HG03095 (cell line): ENCODE measurements around the gene STBD1.
"Not testable (repeated sequence)": the region's sequence is repeated elsewhere in the genome, so short reads cannot be mapped to it uniquely, and the experiment has no call there.

Experiments
- ATAC-seq: cut with Tn5 transposase; IDR thresholded peaks from one replicate; pipeline ENCODE4 v1.9.1; 2021; ENCODE audit warnings: moderate library complexity; ENCODE audit not compliant: unreplicated experiment

STBD1 gene

GRCh38 chr4:76315267-76315918 is 8.9 kb downstream of the STBD1 start:
- no peak for ATAC-seq

- no peak for ATAC-seq
Measured at GRCh38 chr4:76316131-76316530, 9.6 kb downstream of the STBD1 start.

- ATAC-seq = no peak
Measured at GRCh38 chr4:76322236-76322635, 15.7 kb downstream of the STBD1 start.

- no peak for ATAC-seq
Measured at GRCh38 chr4:76325072-76325471, 18.5 kb downstream of the STBD1 start.

GRCh38 chr4:76326515-76326914 is 20.0 kb downstream of the STBD1 start:
- no peak for ATAC-seq

DNA sequence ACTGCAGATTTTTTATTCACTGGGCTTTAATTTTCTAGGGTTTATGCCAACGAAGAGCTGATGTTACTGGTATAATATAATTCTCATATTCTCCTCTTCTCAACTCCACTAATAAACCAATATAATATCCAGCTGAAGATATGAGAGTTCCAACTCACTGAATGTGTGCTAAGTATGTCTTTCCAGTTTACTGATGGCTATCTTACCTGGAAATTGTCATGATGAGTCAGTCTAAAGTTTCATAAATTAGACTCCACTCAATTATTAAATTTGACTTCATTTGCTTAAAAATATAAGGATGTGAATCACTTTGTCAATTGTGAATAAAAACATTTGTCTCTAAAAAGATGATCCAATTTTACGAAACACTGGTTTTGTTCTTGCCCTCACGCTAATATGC is 28.4 kb downstream of the STBD1 start:
- ATAC-seq = no peak

- no peak for ATAC-seq
Measured at GRCh38 chr4:76339364-76339763, 32.8 kb downstream of the STBD1 start.

GRCh38 chr4:76341063-76341462 is 34.5 kb downstream of the STBD1 start:
- ATAC-seq = no peak

DNA sequence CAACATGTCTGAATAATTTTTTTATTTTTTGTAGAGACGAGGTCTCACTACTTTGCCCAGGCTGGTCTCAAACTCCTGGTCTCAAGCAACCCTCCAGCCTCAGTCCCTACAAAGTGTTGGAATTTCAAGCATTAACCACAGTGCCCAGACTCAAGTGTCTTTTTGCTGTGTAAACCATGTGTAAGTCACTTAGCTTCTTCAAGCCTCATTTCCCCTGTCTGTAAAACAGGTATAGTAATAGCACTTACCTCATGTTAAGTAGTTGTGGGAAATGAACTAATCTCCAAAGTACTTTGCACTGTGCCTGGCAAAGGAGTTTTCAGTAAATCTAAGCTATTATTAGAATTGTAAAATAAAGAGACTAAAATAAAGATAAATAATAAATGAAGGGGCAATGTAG is 35.7 kb downstream of the STBD1 start:
- ATAC-seq = no peak

DNA sequence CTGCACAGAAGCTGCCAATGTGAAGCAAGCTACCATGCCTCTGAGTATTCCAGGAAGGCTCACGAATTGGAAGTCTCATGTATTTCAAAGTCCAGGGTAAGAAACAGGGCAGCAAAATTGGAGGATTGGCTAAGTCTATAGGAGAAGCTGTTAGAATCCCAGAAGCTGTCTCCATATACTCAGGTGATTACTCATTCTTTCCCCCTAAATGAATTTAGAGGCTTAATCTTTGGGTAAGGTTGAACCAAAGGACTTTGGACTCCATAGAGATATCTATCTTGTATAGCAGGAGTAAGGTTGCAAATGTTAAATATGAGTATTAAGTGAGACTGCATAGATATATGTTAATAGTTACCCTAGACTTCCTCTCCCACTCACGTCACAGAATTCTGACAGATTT is 36.3 kb downstream of the STBD1 start:
- ATAC-seq = no peak

DNA sequence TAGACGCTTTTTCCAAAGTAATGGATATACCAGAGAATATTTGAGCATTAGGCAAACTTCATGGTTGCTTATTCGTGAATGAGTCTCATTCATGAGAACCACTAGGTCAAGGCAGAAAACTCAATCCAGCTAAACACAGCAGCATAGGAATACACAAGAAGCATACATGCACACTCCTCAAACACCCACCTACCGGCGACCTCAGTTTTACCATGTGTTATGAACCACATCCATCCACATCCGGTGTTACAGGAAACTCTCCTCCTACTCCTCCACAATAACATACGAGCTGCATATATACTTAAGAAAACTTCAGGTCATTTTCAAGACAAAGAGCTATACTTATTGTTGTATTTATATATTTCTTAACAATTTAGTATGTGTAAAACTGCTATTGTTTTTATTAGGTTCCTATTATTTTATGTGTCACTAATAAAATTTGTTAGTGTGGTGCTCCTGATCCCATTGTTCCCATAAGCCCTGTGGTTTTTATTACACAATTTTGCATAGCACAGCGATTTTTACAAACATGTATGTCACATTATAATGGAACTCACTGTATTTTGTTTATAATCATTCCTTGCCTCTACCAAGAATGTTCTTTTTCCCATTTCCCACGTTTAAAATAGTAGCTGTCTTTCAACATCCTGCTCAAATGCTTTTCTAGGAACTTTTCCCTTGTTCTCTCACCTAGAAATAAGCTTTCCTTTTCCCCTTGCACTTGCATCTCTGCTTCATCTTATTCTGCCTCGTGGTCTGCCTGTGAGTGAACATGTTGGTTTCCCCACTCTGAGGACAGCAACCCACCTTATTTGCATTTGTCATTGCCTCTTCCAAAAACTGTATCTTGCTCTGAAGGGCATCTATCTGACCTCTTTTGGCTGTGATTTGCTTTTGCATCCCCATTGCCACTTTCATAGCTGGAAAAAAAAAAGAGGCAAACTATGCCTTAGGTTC is 48.3 kb downstream of the STBD1 start:
- ATAC-seq = no peak

- no peak for ATAC-seq
Measured at GRCh38 chr4:76357981-76358380, 51.4 kb downstream of the STBD1 start.

- ATAC-seq = not testable (repeated sequence)
Measured at GRCh38 chr4:76359881-76360466, 53.4 kb downstream of the STBD1 start.
